Kidney (tissue), 14 donors: Measurements from ENCODE around the gene ABCG5. TPM values are rescaled to one million over a fixed set of nuclear protein-coding genes. Genes with fewer than 3 reads are reported as not detected.

ENCODE experiments used
- DNase-seq, 5 donors: peaks; one replicate each; pipeline ENCODE4 v3.0.0-alpha.2; 2013 to 2020
- FAIRE-seq: peaks from 2 replicates; lab custom pipeline; 2012; peaks lifted over from hg19 to GRCh38; lab: Jason Lieb, UNC
- H3K27ac ChIP-seq, 2 donors: one replicate each; pipeline ENCODE4 v1.7.0; 2013; ENCODE audit warnings: low read depth in 2 of 2, low read length in 2 of 2, inconsistent platforms in 1 of 2
- H3K27me3 ChIP-seq: one replicate; pipeline ENCODE4 v1.7.1; 2013; ENCODE audit warnings: low read length, inconsistent platforms; ENCODE audit not compliant: control insufficient read depth, insufficient read depth
- H3K36me3 ChIP-seq, 3 donors: one replicate each; pipeline versions ENCODE4 v1.7.0 to v1.7.1; 2013; ENCODE audit warnings: low read length in 3 of 3, control low read depth in 1 of 3, inconsistent platforms in 1 of 3; ENCODE audit not compliant: insufficient read depth in 3 of 3, control insufficient read depth in 2 of 3
- H3K4me1 ChIP-seq, 3 donors: one replicate each; pipeline versions ENCODE4 v1.7.0 to v1.7.1; 2013; ENCODE audit warnings: low read length in 3 of 3, inconsistent platforms in 1 of 3, low read depth in 1 of 3; ENCODE audit not compliant: control insufficient read depth in 2 of 3, insufficient read depth in 2 of 3
- H3K4me3 ChIP-seq, 3 donors: one replicate each; pipeline versions ENCODE4 v1.7.0 to v1.8.1; 2013; ENCODE audit warnings: low read length in 3 of 3, control low read depth in 1 of 3, inconsistent platforms in 1 of 3
- H3K9ac ChIP-seq, 3 donors: one replicate each; pipeline versions ENCODE4 v1.7.0 to v1.7.1; 2013; ENCODE audit warnings: low read length in 3 of 3, control low read depth in 1 of 3, inconsistent platforms in 1 of 3
- H3K9me3 ChIP-seq, 3 donors: one replicate each; pipeline versions ENCODE4 v1.7.0 to v1.7.1; 2013; ENCODE audit warnings: low read length in 3 of 3, control low read depth in 1 of 3, inconsistent platforms in 1 of 3; ENCODE audit not compliant: control insufficient read depth in 2 of 3, insufficient read depth in 1 of 3
- intact Hi-C: fragments of 100-400 bp; cut with DNase I; formaldehyde crosslinking; loops from one replicate; pipeline ENCODE4 v1.11.1; 2022
- polyA plus RNA-seq: library from polyadenylated mRNA; stranded (reverse); fragments of 350-450 nt; fragmentation: Illumina TruSeq; extraction: RNeasy Lipid Tissue Mini Kit (QIAGEN cat#74804); gene quantifications from one replicate; pipeline ENCODE4 v1.2.3, GENCODE V29; 2014; ENCODE audit warnings: low read depth, low replicate concordance; ENCODE audit not compliant: insufficient read depth
- total RNA-seq: library from RNA; stranded (reverse); fragmentation: NEBNext Ultra II Directional; extraction: Animal tissue kit (Norgen Biotek cat#: 25700); gene quantifications from one replicate; pipeline ENCODE4 v1.2.1, GENCODE V29; 2021
- TF ChIP-seq, protein P1 (sequence below): IDR thresholded peaks from 3 replicates; pipeline ENCODE4 v1.5.1; 2012; ENCODE audit warnings: mild to moderate bottlenecking, moderate library complexity, borderline replicate concordance; ENCODE audit not compliant: insufficient read depth; ENCODE audit errors: extremely low read depth
- donor health status: control.
- donor health status: control.
- donor health status: control.
- donor health status: control.
- donor health status: control.
- donor health status: DM: yes; HTN: yes; CAD: no.
- donor health status: Normal renal cell carcinoma (clear cell type).

Gene ABCG5
- total and polyA plus RNA-seq, 2 donors from 2014 or later: not detected

DNA sequence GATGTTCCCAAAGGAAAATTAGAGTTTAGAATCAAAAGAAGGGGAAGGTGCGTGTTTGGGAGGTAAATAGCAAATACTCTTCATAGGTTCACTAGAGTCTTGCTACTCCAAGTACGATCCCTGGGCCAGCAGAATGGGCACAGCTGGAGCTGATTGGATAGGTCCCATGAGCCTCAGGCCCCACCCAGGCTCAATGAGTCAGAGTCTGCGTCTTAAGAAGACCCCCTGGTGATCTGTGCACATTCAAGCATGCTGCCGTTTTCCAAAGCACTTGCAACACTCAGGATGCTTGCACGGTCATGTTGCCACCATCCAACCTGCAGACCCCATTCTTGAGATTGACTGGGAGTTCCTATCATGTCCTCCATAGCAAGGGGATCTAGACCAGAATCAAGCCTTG is 40.6 kb upstream of the ABCG5 start:
- intact Hi-C loops: no loop called here
- no peak for FAIRE-seq

DNA sequence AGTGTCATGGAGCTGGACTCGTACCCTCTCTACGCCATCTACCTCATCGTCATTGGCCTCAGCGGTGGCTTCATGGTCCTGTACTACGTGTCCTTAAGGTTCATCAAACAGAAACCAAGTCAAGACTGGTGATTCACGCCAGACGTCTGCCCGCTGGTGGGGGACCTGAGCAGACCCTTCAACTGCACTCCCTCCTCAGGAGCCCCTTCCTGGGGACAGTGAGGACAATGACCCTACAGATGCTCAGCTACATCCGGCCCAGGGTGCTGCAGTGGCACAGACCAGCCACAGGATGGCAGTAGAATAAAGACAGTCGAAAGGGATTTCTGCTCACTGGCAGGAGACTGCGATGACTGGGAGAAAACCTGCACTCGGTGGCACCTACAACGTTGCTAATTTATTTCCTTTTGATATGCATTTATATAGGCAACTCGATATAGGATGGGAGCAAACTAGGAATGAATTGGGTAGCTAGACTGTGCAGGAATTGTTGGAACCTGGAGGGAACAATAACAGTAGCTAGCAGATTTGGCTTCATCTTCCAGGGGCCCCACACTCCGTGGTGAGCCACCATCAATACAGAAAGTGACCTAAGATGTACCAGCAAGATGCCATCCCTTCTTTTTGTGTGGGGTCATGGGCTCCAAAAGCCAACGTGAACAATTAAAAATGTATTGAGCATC is 39.3 kb upstream of the ABCG5 start:
- no peaks in the 10 kb centered on the region for H3K9me3 ChIP-seq
- H3K4me3 ChIP-seq: no peak overlapping the region
- intact Hi-C loops: no loop called here
- DNase-seq: peak in 4 of 5 donors; percentile 63 to 68 (median 66)
- H3K27me3 ChIP-seq: no peaks in the 10 kb centered on the region
- TF ChIP-seq, protein P1, sequence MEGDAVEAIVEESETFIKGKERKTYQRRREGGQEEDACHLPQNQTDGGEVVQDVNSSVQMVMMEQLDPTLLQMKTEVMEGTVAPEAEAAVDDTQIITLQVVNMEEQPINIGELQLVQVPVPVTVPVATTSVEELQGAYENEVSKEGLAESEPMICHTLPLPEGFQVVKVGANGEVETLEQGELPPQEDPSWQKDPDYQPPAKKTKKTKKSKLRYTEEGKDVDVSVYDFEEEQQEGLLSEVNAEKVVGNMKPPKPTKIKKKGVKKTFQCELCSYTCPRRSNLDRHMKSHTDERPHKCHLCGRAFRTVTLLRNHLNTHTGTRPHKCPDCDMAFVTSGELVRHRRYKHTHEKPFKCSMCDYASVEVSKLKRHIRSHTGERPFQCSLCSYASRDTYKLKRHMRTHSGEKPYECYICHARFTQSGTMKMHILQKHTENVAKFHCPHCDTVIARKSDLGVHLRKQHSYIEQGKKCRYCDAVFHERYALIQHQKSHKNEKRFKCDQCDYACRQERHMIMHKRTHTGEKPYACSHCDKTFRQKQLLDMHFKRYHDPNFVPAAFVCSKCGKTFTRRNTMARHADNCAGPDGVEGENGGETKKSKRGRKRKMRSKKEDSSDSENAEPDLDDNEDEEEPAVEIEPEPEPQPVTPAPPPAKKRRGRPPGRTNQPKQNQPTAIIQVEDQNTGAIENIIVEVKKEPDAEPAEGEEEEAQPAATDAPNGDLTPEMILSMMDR: peak; percentile 94
- no peak overlapping the region for H3K27ac ChIP-seq
- H3K4me1 ChIP-seq: peaks cover 0 to 4% (median 0%) of the 10 kb centered on the region in 3 donors
- H3K36me3 ChIP-seq: no peaks in the 10 kb centered on the region
- no peak overlapping the region for H3K9ac ChIP-seq
- FAIRE-seq: no peak

More for the DNA sequence above, 40.6 kb upstream of the ABCG5 start:
- no peaks in the 10 kb centered on the region for H3K9me3 ChIP-seq
- H3K4me3 ChIP-seq: no peak overlapping the region
- no peak overlapping the region for H3K27ac ChIP-seq
- TF ChIP-seq, protein P1: no peak
- no peaks in the 10 kb centered on the region for H3K36me3 ChIP-seq
- no peak for DNase-seq
- no peak overlapping the region for H3K9ac ChIP-seq
- H3K27me3 ChIP-seq: no peaks in the 10 kb centered on the region
- peaks cover 0 to 4% (median 0%) of the 10 kb centered on the region in 3 donors for H3K4me1 ChIP-seq

- Histone ChIP-seq H3K27ac (no peak overlapping the region), H3K9me3 (no peaks in the 10 kb centered on the region), H3K4me3 (no peak overlapping the region), H3K4me1 (no peaks in the 10 kb centered on the region), H3K36me3 (no peaks in the 10 kb centered on the region), H3K27me3 (no peaks in the 10 kb centered on the region), H3K9ac (no peak overlapping the region)
- TF ChIP-seq, protein P1: no peak
- intact Hi-C loops: no loop called here
- DNase-seq (no peak), FAIRE-seq (no peak)
These were observed 36.3 kb upstream of the ABCG5 start for GRCh38 chr2:43874776-43875451.
